Lower lobe of right lung (tissue), 2 donors: Measurements from ENCODE around the gene FGA. TPM values are rescaled to one million over a fixed set of nuclear protein-coding genes. Genes with fewer than 3 reads are reported as not detected.

Source experiments
- ATAC-seq, 2 donors: fragments of 200-7000 bp; cut with Tn5 transposase; one replicate each; pipeline ENCODE4 v1.9.1; 2020 to 2022; ENCODE audit warnings: mild to moderate bottlenecking in 2 of 2, moderate library complexity in 2 of 2
- DNase-seq: peaks from one replicate; pipeline ENCODE4 v3.0.0-alpha.2; 2020
- H3K27ac ChIP-seq: fragments of 200-600 bp; one replicate; pipeline ENCODE4 v1.8.0; 2022
- H3K27me3 ChIP-seq: fragments of 200-600 bp; one replicate; pipeline ENCODE4 v1.8.0; 2022; ENCODE audit warnings: low read depth
- H3K36me3 ChIP-seq: fragments of 200-600 bp; one replicate; pipeline ENCODE4 v1.8.0; 2022; ENCODE audit warnings: mild to moderate bottlenecking
- H3K4me1 ChIP-seq: fragments of 200-600 bp; one replicate; pipeline ENCODE4 v1.8.0; 2022
- H3K4me3 ChIP-seq: fragments of 200-600 bp; one replicate; pipeline ENCODE4 v1.8.0; 2022; ENCODE audit warnings: mild to moderate bottlenecking
- H3K9me3 ChIP-seq: fragments of 200-600 bp; one replicate; pipeline ENCODE4 v1.8.0; 2022
- CTCF ChIP-seq: fragments of 200-600 bp; IDR thresholded peaks from one replicate; pipeline ENCODE4 v1.8.0; 2022; ENCODE audit warnings: antibody characterized with exemption, mild to moderate bottlenecking
- intact Hi-C: fragments of 100-400 bp; cut with DNase I; formaldehyde crosslinking; loops from one replicate; pipeline ENCODE4 v1.11.0; 2022
- total RNA-seq: library from RNA; stranded (reverse); fragmentation: NEBNext Ultra II Directional; extraction: Animal tissue kit (Norgen Biotek cat#: 25700); gene quantifications from one replicate; pipeline ENCODE4 v1.2.1, GENCODE V29; 2021
- donor health status: DM: no; HTN: yes; CAD: no; lungs with severe emphysema.

Gene FGA
- total RNA-seq, 1 donor from 2014 or later = 35.4 TPM

- no peak for TF ChIP-seq CTCF
- Histone ChIP-seq H3K4me1 (no peaks in the 10 kb centered on the region), H3K4me3 (no peak overlapping the region), H3K9me3 (no peaks in the 10 kb centered on the region), H3K36me3 (no peaks in the 10 kb centered on the region), H3K27me3 (no peaks in the 10 kb centered on the region), H3K27ac (no peak overlapping the region)
- intact Hi-C loops = no loop called here
- DNase-seq (no peak), ATAC-seq (no peak)
These were observed 18.1 kb upstream of the FGA start for GRCh38 chr4:154608361-154609252.

- Histone ChIP-seq H3K4me1 (no peaks in the 10 kb centered on the region), H3K36me3 (no peaks in the 10 kb centered on the region), H3K27me3 (no peaks in the 10 kb centered on the region), H3K27ac (no peak overlapping the region), H3K9me3 (no peaks in the 10 kb centered on the region), H3K4me3 (no peak overlapping the region)
- intact Hi-C loops = no loop called here
- no peak for DNase-seq
- no peak for TF ChIP-seq CTCF
- ATAC-seq = peak in 1 of 2 donors; percentile 31
These were observed 16.5 kb upstream of the FGA start for GRCh38 chr4:154606728-154607723.

- Histone ChIP-seq H3K4me3 (no peak overlapping the region), H3K9me3 (no peaks in the 10 kb centered on the region), H3K27me3 (no peaks in the 10 kb centered on the region), H3K4me1 (no peaks in the 10 kb centered on the region), H3K36me3 (no peaks in the 10 kb centered on the region), H3K27ac (no peak overlapping the region)
- TF ChIP-seq CTCF = no peak
- ATAC-seq (no peak), DNase-seq (no peak)
- intact Hi-C loops = no loop called here
These were observed 14.2 kb upstream of the FGA start for GRCh38 chr4:154604696-154605200.

GRCh38 chr4:154603033-154603943 is 12.7 kb upstream of the FGA start:
- ATAC-seq (no peak), DNase-seq (no peak)
- Histone ChIP-seq H3K27ac (no peak overlapping the region), H3K36me3 (no peaks in the 10 kb centered on the region), H3K9me3 (no peaks in the 10 kb centered on the region), H3K4me3 (no peak overlapping the region), H3K4me1 (no peaks in the 10 kb centered on the region), H3K27me3 (no peaks in the 10 kb centered on the region)
- intact Hi-C loops = no loop called here
- no peak for TF ChIP-seq CTCF
